Natural killer cell (primary cell): ENCODE data around the gene ST6GALNAC3. TPM values are rescaled to one million over a fixed set of nuclear protein-coding genes. Genes with fewer than 3 reads are reported as not detected.

Experiments used
- ATAC-seq, 3 donors: fragments of 150-1000 bp in 2 of 3; fragments of 200-7000 bp in 1 of 3; cut with Tn5 transposase; 1 replicate in 1 of 3; 2 replicates in 2 of 3; pipeline ENCODE4 v1.10.0; 2021; ENCODE audit warnings: mild to moderate bottlenecking in 2 of 3, moderate library complexity in 2 of 3
- DNase-seq, 2 donors: peaks; one replicate each; pipeline versions ENCODE4 v3.0.0 to v3.0.0-alpha.2; 2013 to 2021; ENCODE audit warnings: mixed read lengths in 1 of 2
- H3K27ac ChIP-seq: one replicate; pipeline ENCODE4 v1.5.1; 2013; ENCODE audit warnings: mild to moderate bottlenecking, low read length
- H3K27me3 ChIP-seq: one replicate; pipeline ENCODE4 v1.6.1; 2013; ENCODE audit warnings: low read length; ENCODE audit not compliant: control insufficient read depth, insufficient read depth
- H3K36me3 ChIP-seq: one replicate; pipeline ENCODE4 v1.6.1; 2013; ENCODE audit warnings: low read length; ENCODE audit not compliant: control insufficient read depth, insufficient read depth
- H3K4me1 ChIP-seq: one replicate; pipeline ENCODE4 v1.6.1; 2013; ENCODE audit warnings: low read length; ENCODE audit not compliant: control insufficient read depth, insufficient read depth
- H3K4me3 ChIP-seq: one replicate; pipeline ENCODE4 v1.5.1; 2013; ENCODE audit warnings: low read length
- H3K9me3 ChIP-seq: one replicate; pipeline ENCODE4 v1.6.1; 2013; ENCODE audit warnings: low read length; ENCODE audit not compliant: control insufficient read depth, insufficient read depth
- H3K27ac Mint-ChIP-seq, 2 donors: one replicate each; pipeline ENCODE4 v1.8.0; 2022; ENCODE audit warnings: mild to moderate bottlenecking in 2 of 2, mixed read lengths in 2 of 2, moderate library complexity in 1 of 2
- H3K27me3 Mint-ChIP-seq, 2 donors: one replicate each; pipeline ENCODE4 v1.8.0; 2022; ENCODE audit warnings: low read depth in 2 of 2, mixed read lengths in 2 of 2
- H3K36me3 Mint-ChIP-seq: one replicate; pipeline ENCODE4 v1.8.0; 2022; ENCODE audit warnings: mixed read lengths
- H3K4me1 Mint-ChIP-seq, 2 donors: one replicate each; pipeline ENCODE4 v1.8.0; 2022; ENCODE audit warnings: mixed read lengths in 2 of 2
- H3K4me3 Mint-ChIP-seq: one replicate; pipeline ENCODE4 v1.8.0; 2022; ENCODE audit warnings: mild to moderate bottlenecking, moderate library complexity, mixed read lengths
- H3K9me3 Mint-ChIP-seq, 2 donors: one replicate each; pipeline ENCODE4 v1.8.0; 2022; ENCODE audit warnings: mixed read lengths in 2 of 2
- CTCF ChIP-seq: fragments of 200-600 bp; IDR thresholded peaks from one replicate; pipeline ENCODE4 v1.8.0; 2022; ENCODE audit warnings: antibody characterized with exemption
- WGBS: methylation state at CpG from one replicate; pipeline ENCODE4 v1.1.7; 2013; ENCODE audit warnings: missing lambda C conversion rate; ENCODE audit not compliant: insufficient coverage; 5-methylcytosine and 5-hydroxymethylcytosine counted together
- intact Hi-C: fragments of 100-400 bp; cut with micrococcal nuclease; formaldehyde crosslinking; loops from one replicate; pipeline ENCODE4 v1.14.2; 2022
- total RNA-seq, 4 donors: library from RNA; stranded (reverse); fragments of 120-200 nt in 1 of 4; gene quantifications; one replicate each; pipeline versions ENCODE4 v1.2.3 to v1.2.4, GENCODE V29; 2013 to 2022

The ST6GALNAC3 gene
- total RNA-seq, 3 donors from 2014 or later (not counting 1 experiment from before 2014, with no cell fraction given), result not detected

GRCh38 chr1:76481672-76482071 lies 407.1 kb downstream of the ST6GALNAC3 start:
- intact Hi-C loops, result no loop called here
- Mint-ChIP-seq H3K36me3 (no peaks in the 10 kb centered on the region), H3K4me3 (no peak overlapping the region), H3K4me1 (no peaks in the 10 kb centered on the region), H3K9me3 (peaks cover 0 to 3% of the 10 kb centered on the region in 2 donors), H3K27me3 (no peaks in the 10 kb centered on the region), H3K27ac (no peak overlapping the region)
- no peaks in the 10 kb centered on the region for H3K9me3 ChIP-seq
- no peak for DNase-seq
- no peak for TF ChIP-seq CTCF
- no peak overlapping the region for H3K27ac ChIP-seq
- H3K4me3 ChIP-seq, result no peak overlapping the region
- no peaks in the 10 kb centered on the region for H3K27me3 ChIP-seq
- no peaks in the 10 kb centered on the region for H3K4me1 ChIP-seq
- ATAC-seq, result no peak
- 83% methylated on average over 1 of the region's 1 CpG for WGBS
- H3K36me3 ChIP-seq, result no peaks in the 10 kb centered on the region

- Histone ChIP-seq H3K27me3 (no peaks in the 10 kb centered on the region), H3K36me3 (no peaks in the 10 kb centered on the region), H3K4me3 (no peak overlapping the region), H3K9me3 (no peaks in the 10 kb centered on the region), H3K4me1 (no peaks in the 10 kb centered on the region), H3K27ac (no peak overlapping the region)
- no peak for ATAC-seq
- Mint-ChIP-seq H3K4me3 (no peak overlapping the region), H3K4me1 (no peaks in the 10 kb centered on the region), H3K9me3 (peaks cover under 1 to 3% of the 10 kb centered on the region in 2 donors), H3K27ac (no peak overlapping the region), H3K27me3 (no peaks in the 10 kb centered on the region), H3K36me3 (no peaks in the 10 kb centered on the region)
- intact Hi-C loops, result no loop called here
- WGBS, result no CpG with 5 or more reads among the region's 2 CpGs
- no peak for TF ChIP-seq CTCF
- no peak for DNase-seq
Observed at GRCh38 chr1:76482272-76482671, 407.7 kb downstream of the ST6GALNAC3 start.

GRCh38 chr1:76491737-76492136 lies 417.2 kb downstream of the ST6GALNAC3 start:
- Histone ChIP-seq H3K4me1 (no peaks in the 10 kb centered on the region), H3K36me3 (no peaks in the 10 kb centered on the region), H3K27me3 (no peaks in the 10 kb centered on the region), H3K9me3 (no peaks in the 10 kb centered on the region), H3K27ac (no peak overlapping the region), H3K4me3 (no peak overlapping the region)
- intact Hi-C loops, result no loop called here
- no peaks in the 10 kb centered on the region for H3K27me3 Mint-ChIP-seq
- H3K27ac Mint-ChIP-seq, result no peak overlapping the region
- no peak for ATAC-seq
- WGBS, result 80% methylated on average over 1 of the region's 2 CpGs
- H3K36me3 Mint-ChIP-seq, result no peaks in the 10 kb centered on the region
- TF ChIP-seq CTCF, result no peak
- no peaks in the 10 kb centered on the region for H3K4me1 Mint-ChIP-seq
- H3K4me3 Mint-ChIP-seq, result no peak overlapping the region
- DNase-seq, result no peak
- H3K9me3 Mint-ChIP-seq, result peaks cover 6 to 10% of the 10 kb centered on the region in 2 donors

GRCh38 chr1:76492752-76493430 lies 418.3 kb downstream of the ST6GALNAC3 start:
- Mint-ChIP-seq H3K27me3 (no peaks in the 10 kb centered on the region), H3K27ac (no peak overlapping the region), H3K4me3 (no peak overlapping the region), H3K9me3 (peaks cover 3 to 8% of the 10 kb centered on the region in 2 donors), H3K36me3 (no peaks in the 10 kb centered on the region), H3K4me1 (no peaks in the 10 kb centered on the region)
- no peak overlapping the region for H3K27ac ChIP-seq
- H3K36me3 ChIP-seq, result no peaks in the 10 kb centered on the region
- H3K4me3 ChIP-seq, result no peak overlapping the region
- H3K4me1 ChIP-seq, result no peaks in the 10 kb centered on the region
- H3K27me3 ChIP-seq, result no peaks in the 10 kb centered on the region
- ATAC-seq (no peak), DNase-seq (no peak)
- intact Hi-C loops, result no loop called here
- no peak for TF ChIP-seq CTCF
- no peaks in the 10 kb centered on the region for H3K9me3 ChIP-seq
